GM21447 (cell line): Measurements from ENCODE around the gene LRRC61.

Source experiments
- ATAC-seq: cut with Tn5 transposase; IDR thresholded peaks from one replicate; pipeline ENCODE4 v1.9.1; 2021; ENCODE audit not compliant: unreplicated experiment

LRRC61 gene

GRCh38 chr7:150329331-150330120 lies 6.4 kb downstream of the LRRC61 start:
- ATAC-seq: no peak

GRCh38 chr7:150330211-150330885 lies 7.2 kb downstream of the LRRC61 start:
- no peak for ATAC-seq

GRCh38 chr7:150332852-150333635 lies 9.9 kb downstream of the LRRC61 start:
- no peak for ATAC-seq

GRCh38 chr7:150333659-150334058 lies 10.5 kb downstream of the LRRC61 start:
- ATAC-seq: no peak

GRCh38 chr7:150334108-150334507 lies 11.0 kb downstream of the LRRC61 start:
- no peak for ATAC-seq

- no peak for ATAC-seq
Measured at GRCh38 chr7:150335108-150335773, 12.1 kb downstream of the LRRC61 start.

GRCh38 chr7:150335774-150336112 lies 12.6 kb downstream of the LRRC61 start:
- no peak for ATAC-seq

- ATAC-seq: no peak
Measured at GRCh38 chr7:150336746-150337145, 13.6 kb downstream of the LRRC61 start.

GRCh38 chr7:150337179-150337578 lies 14.0 kb downstream of the LRRC61 start:
- ATAC-seq: no peak

- no peak for ATAC-seq
Measured at GRCh38 chr7:150337659-150338081, 14.5 kb downstream of the LRRC61 start.

GRCh38 chr7:150338166-150338829 lies 15.1 kb downstream of the LRRC61 start:
- ATAC-seq: no peak

- ATAC-seq: peak; percentile 71
Measured at GRCh38 chr7:150339409-150339809, 16.3 kb downstream of the LRRC61 start.

GRCh38 chr7:150340024-150340749 lies 17.0 kb downstream of the LRRC61 start:
- ATAC-seq: no peak

GRCh38 chr7:150340875-150341262 lies 17.7 kb downstream of the LRRC61 start:
- ATAC-seq: no peak

GRCh38 chr7:150341263-150342120 lies 18.3 kb downstream of the LRRC61 start, which contains the start of gene RARRES2:
RARRES2 (minus strand) TSS chr7:150341629; CDS start chr7:150340609, 1,020 bp downstream.
- ATAC-seq: no peak

- no peak for ATAC-seq
Measured at GRCh38 chr7:150342121-150342408, 18.9 kb downstream of the LRRC61 start.

GRCh38 chr7:150343225-150343624 lies 20.1 kb downstream of the LRRC61 start:
- no peak for ATAC-seq

- ATAC-seq: no peak
Measured at GRCh38 chr7:150344299-150344698, 21.1 kb downstream of the LRRC61 start.

- no peak for ATAC-seq
Measured at GRCh38 chr7:150345012-150345411, 21.9 kb downstream of the LRRC61 start.
